ENCODE results near the gene TRPV6.

Gene TRPV6

DNA sequence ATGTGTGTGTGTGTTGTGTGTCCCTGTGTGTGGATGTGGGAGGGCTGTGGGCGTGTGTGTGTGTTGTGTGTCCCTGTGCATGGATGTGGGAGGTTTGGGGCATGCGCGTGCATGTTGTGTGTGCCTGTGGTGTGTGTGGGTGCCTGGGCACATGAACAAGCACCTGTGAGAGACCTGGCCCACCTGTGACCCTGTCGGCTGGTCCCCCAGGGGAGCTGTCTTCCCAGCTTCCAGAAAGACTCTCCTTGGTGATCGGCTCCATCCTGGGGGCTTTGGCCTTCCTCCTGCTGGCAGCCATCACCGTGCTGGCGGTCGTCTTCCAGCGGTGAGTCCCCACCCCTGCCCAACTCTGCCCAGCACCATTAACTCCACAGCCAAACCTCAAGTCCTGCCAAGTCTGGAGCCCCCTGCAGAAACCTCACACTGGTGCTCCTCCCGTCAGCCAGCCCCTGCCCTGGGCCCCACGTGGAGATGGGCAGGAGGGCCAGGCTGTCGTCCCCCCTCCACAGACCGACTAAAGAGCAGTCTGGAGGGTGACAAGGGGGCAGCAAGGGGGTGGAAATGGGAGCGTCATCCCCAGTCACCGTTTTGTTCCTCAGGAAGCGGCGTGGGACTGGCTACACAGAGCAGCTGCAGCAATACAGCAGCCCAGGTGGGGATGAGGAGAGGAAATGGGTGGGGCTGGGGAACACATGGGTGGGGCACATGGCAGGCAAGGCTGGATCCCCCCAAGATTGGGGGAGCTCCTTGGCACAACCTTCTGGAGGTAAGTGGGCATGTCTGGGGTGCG lies 18.0 kb downstream of the TRPV6 start:
- DNase-seq = no peak

DNA sequence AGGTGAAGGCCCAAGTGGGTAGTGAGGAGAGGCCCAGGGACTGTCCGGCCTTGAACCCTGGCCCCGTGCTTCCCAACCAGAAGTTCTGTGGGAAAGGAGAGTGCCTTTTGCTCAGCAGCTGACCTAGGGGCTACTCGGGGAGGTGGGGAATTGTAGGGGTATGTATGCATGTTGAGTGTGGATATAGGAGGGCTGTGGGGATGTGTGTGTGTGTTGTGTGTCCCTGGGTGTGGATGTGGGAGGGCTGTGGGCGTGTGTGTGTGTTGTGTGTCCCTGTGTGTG lies 18.5 kb downstream of the TRPV6 start:
- DNase-seq = no peak

DNA sequence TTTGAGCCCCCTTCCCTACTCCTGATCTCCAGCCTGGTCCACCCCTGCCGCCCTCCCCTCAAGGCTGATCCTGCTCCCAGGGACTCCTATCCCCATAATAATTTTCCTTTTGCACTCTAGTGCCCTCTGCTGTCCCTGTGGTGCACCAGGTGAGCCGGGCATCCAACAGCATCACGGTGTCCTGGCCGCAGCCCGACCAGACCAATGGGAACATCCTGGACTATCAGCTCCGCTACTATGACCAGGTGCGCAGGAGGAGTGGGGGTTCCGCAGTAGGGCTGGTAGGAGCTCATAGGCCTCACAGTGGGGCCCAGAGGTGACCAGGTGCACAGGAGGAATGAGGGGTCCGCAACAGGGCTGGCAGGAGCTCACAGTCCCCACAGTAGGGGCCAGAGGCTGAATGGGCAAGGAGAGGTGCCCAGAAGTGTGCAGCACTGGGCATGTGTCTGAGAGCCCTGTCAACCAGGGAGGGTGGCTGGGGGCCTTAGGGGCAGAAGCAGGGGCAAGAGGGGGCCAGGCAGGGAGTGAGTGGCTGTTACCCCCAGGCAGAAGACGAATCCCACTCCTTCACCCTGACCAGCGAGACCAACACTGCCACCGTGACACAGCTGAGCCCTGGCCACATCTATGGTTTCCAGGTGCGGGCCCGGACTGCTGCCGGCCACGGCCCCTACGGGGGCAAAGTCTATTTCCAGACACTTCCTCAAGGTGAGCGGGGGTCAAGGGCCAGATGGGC lies 19.0 kb downstream of the TRPV6 start:
- no peak for DNase-seq

DNA sequence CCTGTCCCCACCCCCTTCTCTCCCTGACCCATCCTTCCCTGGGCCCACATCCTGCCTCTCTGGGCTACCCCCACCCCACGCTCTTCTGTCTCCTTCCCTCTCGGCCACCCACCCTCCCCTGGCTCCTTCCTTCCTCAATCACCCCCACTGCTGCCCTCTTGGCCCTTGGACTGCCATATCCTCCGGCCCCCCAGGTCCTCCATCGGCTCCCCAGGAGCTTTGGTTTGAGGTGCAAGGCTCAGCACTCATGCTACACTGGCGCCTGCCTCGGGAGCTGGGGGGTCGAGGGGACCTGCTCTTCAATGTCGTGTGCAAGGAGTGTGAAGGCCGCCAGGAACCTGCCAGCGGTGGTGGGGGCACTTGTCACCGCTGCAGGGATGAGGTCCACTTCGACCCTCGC lies 19.8 kb downstream of the TRPV6 start:
- DNase-seq = no peak

DNA sequence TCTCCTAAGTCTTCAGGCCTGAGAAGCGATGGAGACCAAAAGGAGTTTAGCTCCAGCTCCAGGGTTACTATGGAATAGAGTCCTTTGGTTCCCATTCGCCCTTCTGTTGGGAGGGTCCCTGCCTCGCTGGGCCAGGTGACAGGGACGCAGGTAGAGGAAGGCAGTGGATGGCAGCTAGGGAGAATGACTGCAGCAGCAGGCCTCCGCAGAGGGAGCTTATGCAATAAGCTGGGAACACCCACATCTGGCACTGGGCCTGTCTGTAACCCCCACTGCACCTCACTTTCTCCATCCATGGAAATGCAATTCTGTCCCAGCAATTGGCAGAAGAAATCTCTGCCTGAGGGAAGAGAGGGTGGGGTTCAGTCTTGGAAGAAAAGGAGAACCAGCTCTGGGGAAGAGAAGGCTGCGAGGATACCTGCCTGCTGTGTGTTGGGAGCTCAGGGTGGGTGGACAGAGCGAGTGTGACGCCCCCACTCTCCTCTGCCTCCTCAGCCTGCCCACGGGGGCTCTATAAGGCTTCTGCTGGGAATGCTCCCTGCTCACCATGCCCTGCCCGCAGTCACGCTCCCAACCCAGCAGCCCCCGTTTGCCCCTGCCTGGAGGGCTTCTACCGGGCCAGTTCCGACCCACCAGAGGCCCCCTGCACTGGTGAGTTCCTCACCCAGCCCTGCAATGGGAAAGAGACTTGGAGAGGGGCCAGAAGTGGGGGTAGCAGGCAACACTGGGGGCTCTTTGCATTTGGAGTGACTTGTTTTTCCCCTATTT lies 20.4 kb downstream of the TRPV6 start:
- no peak for DNase-seq

DNA sequence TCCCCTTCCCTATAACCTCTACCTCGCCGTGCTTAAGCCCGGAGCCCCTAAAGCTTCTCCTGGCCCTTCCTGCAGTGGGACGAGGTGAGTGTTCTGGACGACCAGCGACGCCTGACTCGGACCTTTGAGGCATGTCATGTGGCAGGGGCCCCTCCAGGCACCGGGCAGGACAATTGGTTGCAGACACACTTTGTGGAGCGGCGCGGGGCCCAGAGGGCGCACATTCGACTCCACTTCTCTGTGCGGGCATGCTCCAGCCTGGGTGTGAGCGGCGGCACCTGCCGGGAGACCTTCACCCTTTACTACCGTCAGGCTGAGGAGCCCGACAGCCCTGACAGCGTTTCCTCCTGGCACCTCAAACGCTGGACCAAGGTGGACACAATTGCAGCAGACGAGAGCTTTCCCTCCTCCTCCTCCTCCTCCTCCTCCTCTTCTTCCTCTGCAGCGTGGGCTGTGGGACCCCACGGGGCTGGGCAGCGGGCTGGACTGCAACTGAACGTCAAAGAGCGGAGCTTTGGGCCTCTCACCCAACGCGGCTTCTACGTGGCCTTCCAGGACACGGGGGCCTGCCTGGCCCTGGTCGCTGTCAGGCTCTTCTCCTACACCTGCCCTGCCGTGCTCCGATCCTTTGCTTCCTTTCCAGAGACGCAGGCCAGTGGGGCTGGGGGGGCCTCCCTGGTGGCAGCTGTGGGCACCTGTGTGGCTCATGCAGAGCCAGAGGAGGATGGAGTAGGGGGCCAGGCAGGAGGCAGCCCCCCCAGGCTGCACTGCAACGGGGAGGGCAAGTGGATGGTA lies 21.5 kb downstream of the TRPV6 start:
- no peak for DNase-seq

DNA sequence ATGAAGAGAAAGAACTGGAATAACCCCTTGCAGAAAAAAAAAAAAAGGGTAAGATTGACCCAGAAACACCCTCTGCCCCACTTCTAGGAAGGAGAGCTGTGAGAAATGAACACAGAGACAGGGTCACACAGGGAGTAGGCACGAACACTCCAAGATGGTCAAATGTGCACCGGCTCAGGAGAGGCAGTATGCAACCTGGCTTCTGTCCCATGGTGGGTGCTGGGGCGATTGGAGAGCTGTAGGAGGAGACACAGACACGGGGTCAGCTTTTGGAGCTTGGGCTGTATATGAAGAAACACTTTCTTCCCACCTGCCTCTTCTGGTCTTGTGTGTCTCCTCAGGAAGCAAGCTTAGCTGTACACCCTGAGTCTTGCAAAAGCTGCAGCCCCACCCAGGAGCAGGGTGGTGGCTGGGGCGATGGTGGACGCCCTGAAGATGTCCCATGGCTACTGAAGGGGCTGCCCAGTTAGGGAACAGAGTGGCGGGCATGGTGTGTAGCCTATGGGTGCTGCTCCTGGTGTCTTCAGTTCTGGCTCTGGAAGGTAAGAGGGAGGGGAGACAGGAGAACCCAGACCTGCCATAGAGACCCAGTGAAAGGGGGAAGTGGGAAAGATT lies 22.7 kb downstream of the TRPV6 start:
- no peak for DNase-seq

DNA sequence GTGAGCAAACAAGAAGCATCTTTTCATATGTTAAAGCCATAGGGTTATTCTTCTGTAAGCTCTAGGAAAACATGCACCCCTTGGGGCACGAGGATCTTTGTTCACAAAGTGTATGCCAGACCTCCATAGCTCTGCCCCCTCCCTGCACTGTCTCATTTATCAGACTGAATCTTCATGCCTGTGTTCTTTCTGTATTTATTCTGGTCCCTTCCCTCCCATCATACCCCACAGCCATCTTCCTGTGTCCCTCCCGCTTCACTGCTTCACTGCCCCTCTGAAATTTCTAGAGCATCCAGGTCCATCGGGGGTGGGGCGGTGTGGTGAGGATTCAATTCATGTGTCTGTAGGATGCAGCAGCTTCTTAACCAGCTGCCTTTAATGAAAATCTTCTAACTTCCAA lies 23.2 kb downstream of the TRPV6 start:
- DNase-seq = no peak

DNA sequence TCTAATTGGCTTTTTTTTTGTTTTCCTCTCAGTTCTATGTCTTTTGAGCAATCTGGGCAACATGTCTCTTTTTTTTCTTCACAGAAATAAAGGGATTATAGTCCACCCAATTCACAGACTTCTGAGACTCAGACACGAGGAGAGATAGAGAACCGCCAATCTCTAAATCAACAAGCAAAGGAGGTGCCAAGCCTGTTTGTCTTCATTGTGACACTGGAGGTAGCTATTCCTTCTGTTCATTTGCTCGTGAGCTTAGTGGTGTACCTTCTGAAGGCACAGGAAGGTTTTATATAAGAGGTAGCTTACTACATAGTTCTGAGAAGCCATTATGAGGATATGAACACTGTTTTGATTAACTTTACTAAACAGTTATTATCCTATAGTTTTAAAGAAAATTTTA lies 24.6 kb downstream of the TRPV6 start:
- DNase-seq = no peak

DNA sequence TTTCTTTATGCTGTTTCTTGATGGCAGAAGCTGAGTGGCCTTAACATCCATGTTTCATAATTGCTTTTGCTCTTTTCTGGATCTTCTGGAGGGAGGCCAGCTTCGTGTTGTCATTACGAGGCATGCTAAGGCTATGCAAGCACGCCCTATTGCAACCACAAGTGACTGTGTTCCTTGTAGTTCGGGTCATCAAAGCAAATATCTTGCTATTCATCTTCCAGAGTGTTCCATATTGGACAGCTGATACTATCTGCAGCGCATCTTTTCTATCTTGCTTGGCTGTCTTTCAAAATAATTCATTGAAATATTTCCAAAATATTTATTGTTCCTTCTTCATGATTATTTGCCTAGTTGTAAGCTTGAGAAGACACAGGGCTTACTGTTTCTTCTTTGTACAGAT lies 25.7 kb downstream of the TRPV6 start:
- DNase-seq = no peak

DNA sequence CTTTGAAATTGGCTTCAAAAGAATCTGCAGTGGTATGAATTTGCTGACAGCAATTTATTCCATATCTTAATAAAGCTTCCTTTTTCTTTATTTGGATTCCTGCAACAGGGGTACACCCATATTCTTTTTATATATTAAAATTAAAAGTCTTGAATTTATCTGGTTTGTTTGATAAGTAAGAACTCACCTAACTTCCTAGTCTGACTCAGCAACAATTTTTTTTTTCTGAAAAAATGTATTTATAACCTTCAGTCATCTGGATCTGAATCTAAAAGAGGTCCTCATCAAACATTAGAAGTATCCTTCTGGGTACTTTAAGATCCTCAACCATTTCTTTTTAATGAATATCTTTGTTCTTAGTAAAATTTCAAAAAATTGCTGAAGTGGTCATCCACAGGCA lies 26.1 kb downstream of the TRPV6 start:
- no peak for DNase-seq

DNA sequence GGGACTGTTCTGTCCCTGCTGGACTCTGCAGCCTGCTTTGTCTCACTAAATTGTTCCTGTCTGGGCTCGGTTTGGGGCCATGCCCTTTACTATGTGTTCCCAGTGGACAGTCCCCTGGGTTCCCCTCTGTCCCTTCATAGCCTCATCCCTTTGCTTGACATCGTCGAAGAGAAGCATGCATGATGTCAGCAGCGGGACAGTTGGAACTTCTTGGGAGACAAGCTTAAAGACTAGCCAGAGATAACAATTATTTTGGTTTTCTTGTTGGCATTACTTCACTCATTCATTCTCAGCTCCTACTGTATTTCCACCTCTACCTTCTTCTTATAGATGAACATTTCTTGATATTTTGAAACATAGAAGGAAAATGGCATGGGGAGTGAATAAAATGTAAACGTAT lies 27.9 kb downstream of the TRPV6 start:
- DNase-seq = no peak

DNA sequence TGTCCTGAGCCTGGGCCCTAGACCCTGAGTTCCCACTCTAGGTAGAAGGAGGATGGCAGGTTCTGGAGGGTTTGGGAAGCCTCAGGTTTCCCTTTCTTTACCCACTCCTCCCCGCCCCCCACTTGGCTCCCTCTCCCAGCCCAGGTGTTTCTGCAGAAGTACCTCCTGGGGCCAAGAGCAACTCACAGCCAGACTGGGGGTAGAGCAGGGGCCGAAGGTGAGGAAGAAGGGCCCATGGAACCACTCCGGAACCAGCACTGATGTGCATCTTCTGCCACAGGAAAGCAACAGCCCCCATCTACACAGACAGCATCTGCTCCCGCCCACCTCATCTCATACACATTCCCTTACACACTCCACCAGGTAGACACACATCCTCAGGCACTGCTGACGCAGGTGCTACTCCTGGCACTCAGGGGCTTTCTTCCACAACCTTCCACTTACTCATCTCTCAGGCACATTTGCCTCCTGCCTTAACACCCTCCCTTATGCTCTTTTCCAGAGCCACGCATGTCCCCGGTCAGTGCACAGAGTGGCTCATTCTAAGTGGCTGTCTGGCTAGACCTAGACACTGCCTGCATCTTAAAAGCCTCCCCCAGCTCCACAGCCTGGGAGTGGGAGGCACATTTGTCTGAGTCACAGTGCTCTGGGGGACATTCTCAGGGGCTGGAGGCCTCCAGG lies 28.8 kb downstream of the TRPV6 start:
- DNase-seq = no peak

DNA sequence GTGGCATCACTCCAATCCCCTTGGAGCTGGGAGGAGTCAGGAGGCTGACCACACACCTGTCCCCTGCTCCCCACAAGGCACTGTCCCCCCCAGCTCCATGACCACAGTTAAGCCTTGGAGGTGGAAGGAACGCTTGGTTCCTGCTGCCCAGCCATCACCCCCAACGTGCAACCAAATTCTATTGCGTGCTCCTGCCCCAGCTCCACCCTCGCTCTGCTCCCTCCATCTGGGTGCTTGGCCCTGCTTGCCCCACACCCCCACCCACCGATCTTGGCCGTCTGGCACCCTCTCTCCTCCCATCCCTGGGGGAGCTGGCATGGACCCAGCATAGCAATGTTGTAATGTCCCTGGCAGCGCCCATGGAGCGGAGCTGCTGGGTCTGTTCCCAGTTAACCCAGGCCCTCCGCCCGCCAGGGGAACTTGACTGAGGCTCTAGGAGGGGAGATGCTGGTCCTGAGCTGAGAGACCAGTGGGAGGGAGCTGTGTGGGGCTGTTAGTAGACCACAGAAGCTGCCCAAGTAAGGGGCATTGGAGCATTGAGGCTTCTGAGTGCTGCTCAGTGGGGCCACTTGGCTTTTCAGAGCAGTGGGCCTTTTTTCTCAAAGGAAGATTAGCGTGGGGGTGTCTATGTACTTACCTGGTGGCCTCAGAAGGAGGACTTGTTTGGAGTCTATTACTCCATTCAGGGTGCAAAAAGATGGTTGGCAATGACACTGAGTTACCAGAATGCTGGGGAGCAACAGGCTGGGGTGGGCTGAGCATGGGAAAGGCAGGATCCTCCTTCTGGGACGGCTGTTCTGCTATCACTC lies 29.6 kb downstream of the TRPV6 start:
- no peak for DNase-seq

DNA sequence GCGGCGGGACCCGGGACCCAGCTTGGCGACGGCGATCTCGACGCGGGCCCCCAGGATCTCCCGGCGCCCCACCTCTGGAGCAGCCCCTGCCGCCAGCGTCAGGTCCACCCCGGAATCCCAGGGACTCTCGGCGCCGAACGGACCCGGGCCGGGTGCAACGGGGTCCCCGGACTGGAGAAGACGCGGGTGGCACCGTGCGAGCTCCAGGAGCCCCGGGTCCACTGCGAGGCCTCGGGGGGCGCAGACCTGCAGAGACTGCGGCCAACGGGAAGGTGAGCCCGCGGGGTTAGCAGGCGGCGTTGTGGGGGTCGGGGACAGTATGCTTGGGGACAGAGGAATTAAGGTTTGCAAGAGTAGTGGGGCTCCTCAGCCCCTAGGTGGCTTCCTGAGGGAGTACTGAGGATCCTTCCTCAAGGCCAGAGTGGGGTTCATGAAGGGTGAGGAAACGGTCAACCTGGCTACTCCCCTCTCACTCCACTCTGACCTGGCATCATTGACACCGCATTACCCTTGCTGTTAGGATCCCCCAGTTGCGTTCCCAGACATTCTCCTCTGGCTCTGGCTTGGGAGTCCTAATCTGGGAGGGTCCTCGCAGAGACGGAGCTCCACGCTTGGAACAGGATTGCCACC lies 30.3 kb downstream of the TRPV6 start:
- DNase-seq = no peak

DNA sequence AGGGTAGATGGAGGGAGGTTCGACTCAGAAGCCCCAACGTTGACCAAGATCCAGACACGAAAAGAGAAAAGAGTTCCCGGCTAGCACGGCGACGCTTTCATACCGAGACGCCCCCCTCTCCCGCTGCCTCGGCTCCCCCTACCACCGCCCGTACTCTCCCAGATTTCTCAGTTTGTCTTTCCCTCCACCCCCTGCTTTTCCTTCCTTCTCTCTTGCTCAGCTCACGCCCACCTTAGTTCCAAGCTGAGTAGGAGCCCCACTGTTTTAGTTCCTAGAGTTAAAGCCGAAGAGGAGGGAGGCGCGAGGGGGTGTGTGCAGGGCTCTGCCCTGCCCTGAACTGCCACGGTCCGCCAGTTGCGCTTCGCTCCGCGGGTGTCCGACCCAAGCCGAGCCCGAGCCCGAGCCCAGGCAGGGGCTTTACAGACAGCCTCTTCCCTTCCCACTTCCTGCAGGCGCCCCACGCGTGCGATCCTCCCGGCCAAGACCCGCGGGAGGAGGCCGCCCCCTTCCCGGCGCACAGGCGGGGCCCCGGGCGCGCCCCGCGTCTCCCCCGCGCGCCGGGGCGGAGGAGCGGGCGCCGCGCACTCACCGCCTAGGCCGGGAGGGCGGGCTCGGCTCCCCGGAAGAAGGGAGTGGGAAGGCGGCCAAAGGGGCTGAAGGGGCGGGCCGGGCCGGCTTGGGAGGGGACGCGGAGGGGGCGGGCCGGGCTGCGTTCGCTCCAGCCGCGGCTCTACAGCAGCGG lies 31.0 kb downstream of the TRPV6 start, which contains the start of gene EPHB6:
Gene EPHB6 (plus strand): TSS at position 705 of the 742 bp plus-strand sequence. CDS start 8,152 bp downstream, outside the sequence.
- peak in 3 of 5 experiments; percentile 39 to 53 (median 44) for DNase-seq

DNA sequence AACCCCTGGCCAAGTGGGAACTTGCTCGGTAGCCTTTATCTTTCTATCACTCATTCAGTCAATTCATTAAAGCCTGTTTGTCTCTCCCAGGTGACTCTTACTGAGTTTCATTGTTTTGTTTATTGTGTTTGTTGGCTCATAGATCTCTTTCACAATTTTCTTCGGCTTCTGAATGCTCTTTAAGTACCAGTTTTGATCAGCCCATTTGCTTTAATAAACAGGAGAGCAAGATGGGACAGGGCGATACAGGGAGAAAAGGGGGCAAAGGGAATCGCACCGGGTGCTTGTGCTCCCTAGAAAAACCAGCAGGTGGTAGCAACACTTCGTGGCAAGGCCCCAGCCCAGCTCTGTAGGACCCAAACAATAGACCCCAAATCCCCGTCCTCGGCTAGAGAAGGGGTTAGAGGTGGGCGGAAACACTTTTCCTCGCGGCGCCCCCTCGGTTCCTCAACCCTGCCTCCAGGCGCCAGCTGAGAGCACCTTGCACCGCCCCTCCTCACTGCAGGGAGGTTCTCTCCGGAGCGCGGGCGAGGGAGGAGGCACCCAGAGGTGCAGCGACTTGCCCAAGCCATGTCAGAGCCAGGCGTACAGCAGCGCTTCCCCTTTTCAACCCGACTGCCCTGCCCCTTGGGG lies 31.7 kb downstream of the TRPV6 start:
- DNase-seq = peak; percentile 42 to 69 (median 47)

DNA sequence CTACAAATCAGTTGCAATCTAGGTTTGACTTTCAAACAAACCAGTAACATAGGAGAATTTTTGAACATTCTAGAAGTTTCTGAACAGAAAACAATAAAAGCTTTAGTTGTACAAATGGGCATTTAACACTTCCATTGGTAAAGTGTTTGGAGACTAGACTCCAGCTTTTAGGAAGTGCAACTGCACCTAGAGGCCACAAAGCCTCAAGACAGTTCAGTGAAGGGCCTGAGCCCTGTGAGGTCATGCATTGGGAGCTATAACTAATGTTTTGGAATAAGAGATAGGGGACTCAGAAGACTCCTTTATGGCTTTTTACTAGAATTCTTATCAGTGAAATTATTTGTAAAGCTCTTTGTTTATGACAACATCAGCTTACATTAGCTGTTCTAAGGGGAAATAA lies 33.6 kb downstream of the TRPV6 start:
- no peak for DNase-seq

DNA sequence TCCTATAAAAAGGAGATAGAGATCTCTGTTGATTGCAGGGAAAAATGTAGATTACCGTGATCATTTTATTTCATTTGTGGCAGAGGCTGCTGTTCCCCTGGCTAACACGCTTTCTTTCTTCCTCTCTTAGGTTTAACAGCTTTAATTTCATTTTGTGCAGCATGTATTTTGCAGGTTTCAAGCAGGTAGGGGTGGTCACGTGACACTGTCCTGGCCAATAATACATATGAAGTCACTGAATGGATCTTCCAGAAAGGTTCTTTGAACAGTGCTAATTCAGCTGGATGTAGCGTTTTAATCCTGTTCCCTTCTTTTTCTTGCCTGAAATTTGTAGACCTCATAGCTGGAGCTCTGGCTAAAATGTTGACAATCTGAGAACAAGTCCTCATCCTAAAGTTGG lies 34.3 kb downstream of the TRPV6 start:
- DNase-seq = no peak
